ENCODE measurements around the gene VDR.

The VDR gene

GRCh38 chr12:47864646-47865235 lies 40.1 kb downstream of the VDR start:
- no peak for DNase-seq

- no peak for DNase-seq
Measured at GRCh38 chr12:47863985-47864384, 40.8 kb downstream of the VDR start.

- no peak for DNase-seq
Measured at GRCh38 chr12:47863467-47863866, 41.3 kb downstream of the VDR start.

- no peak for DNase-seq
Measured at GRCh38 chr12:47862881-47863280, 41.9 kb downstream of the VDR start.

- no peak for DNase-seq
Measured at GRCh38 chr12:47862167-47862750, 42.5 kb downstream of the VDR start.

- no peak for DNase-seq
Measured at GRCh38 chr12:47860873-47861272, 43.9 kb downstream of the VDR start.

- DNase-seq: no peak
Measured at GRCh38 chr12:47860279-47860841, 44.4 kb downstream of the VDR start.

GRCh38 chr12:47858511-47859266 lies 46.1 kb downstream of the VDR start:
- DNase-seq: no peak

- DNase-seq: no peak
Measured at GRCh38 chr12:47856721-47857575, 47.8 kb downstream of the VDR start.

GRCh38 chr12:47856094-47856493 lies 48.7 kb downstream of the VDR start:
- no peak for DNase-seq

- DNase-seq: no peak
Measured at GRCh38 chr12:47855502-47855901, 49.3 kb downstream of the VDR start.

- no peak for DNase-seq
Measured at GRCh38 chr12:47854531-47854930, 50.3 kb downstream of the VDR start.

GRCh38 chr12:47852096-47852571 lies 52.7 kb downstream of the VDR start:
- no peak for DNase-seq

- no peak for DNase-seq
Measured at GRCh38 chr12:47851303-47851952, 53.4 kb downstream of the VDR start.

GRCh38 chr12:47850153-47851084 lies 54.4 kb downstream of the VDR start:
- DNase-seq: no peak

GRCh38 chr12:47849261-47849660 lies 55.5 kb downstream of the VDR start:
- DNase-seq: no peak

- DNase-seq: no peak
Measured at GRCh38 chr12:47848853-47849252, 55.9 kb downstream of the VDR start.

GRCh38 chr12:47846294-47846996 lies 58.3 kb downstream of the VDR start:
- DNase-seq: no peak

- DNase-seq: no peak
Measured at GRCh38 chr12:47845081-47845480, 59.7 kb downstream of the VDR start.

GRCh38 chr12:47844264-47845019 lies 60.4 kb downstream of the VDR start:
- DNase-seq: no peak
